NCI-H82 treated with DMSO at 0.1 percent for 48 hours (cell line): Measurements from ENCODE around the gene ARL6IP1.
A peak's percentile ranks its signal among the peaks of the same experiment; 100 is the strongest.
"Not testable (repeated sequence)": the region's sequence is repeated elsewhere in the genome, so short reads cannot be mapped to it uniquely, and the experiment has no call there.

Experiments used
- DNase-seq: peaks from one replicate; lab custom pipeline; 2025; ENCODE audit not compliant: unreplicated experiment; lab: John Stamatoyannopoulos, UW

Gene ARL6IP1

DNA sequence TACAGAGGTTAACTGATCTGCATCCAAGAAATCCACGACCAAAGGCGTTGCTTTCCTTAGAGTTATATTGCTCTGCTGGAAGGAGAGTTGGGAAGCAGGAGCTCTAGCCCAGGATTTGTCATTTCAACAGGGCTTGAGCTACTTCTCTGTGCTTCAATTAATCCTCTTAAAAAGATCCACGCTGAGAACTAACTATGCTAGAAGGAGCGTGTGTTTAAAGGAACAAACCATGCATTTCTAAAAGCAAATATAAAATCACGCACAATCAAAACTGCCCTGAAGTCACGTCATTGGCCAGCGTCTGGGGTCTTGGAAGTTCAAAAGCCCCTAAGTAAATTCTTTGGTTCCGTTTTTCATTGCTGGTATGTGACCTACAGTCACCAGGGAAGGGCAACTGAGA is 1.1 kb downstream of the ARL6IP1 start:
- peak; percentile 39 for DNase-seq

DNA sequence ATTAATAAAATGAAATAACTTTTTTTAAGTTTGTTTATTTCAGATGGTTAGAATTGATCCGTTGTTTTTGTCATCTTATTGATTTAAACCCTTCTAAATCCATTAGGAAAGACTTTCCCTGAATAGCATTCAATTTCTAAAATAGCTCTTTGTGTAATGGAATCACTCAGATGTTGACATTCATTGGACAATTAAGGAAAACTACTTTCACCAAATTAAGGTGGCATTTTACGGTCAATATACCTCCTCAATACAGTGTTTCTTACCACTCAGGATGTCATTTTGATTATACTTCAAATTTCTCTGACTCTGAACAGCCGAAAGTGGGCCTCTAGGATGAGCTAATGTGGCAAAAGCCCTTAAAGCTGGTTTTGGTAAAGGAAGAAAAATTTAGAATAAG is 1.8 kb downstream of the ARL6IP1 start:
- no peak for DNase-seq

DNA sequence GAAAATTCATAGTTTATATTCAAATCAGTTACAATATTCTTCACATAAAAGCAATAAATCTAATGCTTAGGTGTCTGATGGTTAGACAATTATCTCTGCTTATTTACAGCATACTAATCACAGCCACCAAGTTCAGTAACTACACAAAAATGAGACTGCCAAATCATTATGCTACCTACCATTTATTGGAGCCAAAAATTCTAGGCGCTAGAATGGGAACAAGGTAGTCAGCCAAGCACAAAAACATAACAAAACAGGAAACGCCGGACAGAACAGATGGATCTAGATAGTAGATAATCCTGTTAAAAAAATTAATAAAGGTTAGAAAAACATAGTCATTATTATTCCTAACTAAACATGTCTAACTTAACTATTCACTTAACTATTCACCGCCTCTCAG is 3.6 kb downstream of the ARL6IP1 start:
- DNase-seq = no peak

DNA sequence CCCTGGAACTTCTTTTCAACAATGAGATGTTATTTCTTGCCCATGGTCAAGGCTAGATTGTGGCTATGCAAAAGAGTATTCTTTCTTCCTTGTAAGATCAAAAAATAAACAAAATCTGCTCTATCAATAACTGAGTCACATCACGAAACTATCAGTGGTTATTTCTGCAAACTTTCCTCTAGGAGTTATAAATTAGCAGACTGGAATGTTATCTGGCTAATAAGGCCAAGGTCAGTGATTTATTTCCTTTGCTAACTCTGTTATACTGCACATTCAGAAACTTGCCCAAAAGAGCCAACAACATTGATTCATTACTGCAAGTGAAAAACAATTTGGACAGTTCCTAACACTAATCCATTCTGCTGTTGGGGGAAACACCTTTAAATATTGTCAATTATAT is 5.0 kb downstream of the ARL6IP1 start:
- no peak for DNase-seq

DNA sequence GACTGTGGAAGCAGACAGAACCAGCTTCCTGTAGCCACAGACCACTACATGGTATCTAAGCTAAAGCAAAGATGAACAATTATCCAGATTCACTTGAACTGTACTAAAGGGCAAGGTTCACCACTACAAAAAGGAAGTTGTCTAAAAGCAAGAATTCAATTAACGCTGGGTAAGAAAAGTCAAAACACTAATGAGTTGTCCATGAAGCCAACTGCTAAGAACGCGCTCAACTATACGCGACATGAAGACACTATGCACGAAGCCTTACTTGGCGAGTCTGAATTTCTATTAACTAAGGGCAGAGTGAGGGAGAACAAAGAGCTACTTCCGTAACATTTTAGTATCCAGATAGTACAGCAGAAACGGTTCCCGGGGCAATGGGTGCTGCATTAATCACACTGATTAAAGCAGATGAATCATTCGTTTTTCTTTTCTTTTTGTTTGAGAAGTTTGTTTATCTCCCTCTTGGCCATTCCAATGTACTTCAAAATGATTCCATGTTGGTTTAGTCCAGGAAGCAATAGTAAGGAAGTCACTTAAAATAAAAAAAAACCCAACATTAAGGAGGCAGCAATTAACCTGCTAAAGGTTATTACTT is 8.4 kb downstream of the ARL6IP1 start:
- DNase-seq = no peak

DNA sequence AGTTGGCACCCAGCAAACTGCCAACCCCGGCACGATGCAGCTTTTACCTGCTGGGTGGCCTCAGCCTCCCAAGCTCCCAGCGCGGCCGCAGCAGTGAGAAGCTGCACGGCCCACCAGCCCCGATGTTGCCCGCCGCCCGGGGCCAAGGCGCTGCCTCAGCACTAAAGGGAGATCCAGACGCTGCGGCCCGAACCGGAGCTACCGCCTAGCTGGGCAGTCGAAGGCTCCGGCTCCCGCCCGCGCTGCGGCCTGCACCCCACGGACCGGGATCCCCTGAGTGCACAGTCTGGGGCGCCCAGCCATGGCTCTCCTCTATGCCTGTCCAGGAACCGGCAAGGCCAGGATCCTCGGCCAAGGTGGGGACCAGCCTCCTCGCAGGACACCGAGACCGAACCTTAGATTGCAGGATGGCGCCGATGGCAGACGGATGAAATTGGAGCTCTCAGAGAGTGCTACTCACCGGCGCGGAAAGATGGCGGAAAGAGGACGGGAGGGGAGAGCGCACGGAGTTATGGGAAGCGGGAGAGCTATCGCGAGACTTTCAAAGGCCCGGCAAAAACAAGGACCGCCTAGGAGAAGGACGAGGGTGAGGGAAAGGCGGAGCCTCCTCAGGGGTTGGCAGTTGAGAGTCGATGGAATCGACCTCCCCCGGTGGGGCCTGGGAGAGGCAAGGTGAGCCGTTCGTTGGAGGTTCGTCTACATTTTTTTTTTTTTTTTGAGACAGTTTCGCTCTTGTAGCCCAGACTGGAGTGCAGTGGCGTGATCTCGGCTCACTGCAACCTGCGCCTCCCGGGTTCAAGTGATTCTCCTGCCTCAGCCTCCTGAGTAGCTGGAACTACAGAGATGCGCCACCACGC is 11.3 kb downstream of the ARL6IP1 start, which contains the start of gene RPS15A:
Gene RPS15A, minus strand, starts transcription at position 485 of the 857 bp plus-strand sequence. CDS start 1,221 bp downstream, outside the sequence.
- DNase-seq = peak; percentile 91

DNA sequence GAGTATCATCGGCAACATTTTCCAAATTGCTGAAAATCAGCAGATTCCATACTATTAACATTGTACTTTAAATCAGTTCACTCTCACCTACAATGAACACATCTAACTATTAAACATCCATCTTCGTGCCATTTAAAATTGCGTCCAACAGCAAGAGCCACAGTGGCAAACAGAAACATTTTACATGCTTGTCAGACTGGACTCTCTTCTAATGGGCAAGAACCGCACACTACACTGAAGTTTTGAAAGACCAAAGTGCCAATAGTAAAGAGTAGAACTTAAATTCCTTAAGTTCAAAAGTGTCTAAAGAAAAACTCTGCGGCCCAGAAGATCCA is 11.9 kb downstream of the ARL6IP1 start:
- DNase-seq = no peak

DNA sequence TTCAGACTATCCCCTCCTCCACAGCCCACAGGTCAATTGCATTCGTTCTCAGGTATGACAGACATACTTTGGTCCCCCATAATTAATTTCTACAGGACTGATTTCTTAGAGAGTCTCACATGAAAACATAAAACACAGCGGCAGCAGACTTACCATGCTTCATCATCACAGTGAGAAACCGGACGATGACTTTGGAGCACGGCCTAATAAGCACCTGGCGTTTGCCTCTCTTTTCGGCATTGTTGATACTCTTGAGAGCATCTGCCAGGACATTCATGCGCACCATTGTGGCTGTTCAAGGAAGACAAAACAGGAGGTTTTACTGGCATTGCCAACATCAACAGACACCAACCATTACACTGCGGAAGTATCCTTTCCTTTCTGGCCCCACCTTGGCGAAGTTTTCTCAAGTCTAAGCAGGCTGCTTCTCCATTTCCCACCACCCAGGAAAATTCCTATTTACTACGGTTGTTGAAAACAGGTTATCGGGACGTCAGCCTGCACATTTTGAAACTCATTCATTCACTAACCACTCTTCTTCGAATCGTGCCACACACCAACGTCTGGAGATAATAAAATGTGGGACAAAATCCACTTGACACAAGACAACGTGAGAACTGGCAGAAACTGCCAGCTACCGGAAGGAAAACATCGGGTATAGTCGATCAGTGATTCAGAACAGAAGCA is 12.4 kb downstream of the ARL6IP1 start:
- DNase-seq = no peak

DNA sequence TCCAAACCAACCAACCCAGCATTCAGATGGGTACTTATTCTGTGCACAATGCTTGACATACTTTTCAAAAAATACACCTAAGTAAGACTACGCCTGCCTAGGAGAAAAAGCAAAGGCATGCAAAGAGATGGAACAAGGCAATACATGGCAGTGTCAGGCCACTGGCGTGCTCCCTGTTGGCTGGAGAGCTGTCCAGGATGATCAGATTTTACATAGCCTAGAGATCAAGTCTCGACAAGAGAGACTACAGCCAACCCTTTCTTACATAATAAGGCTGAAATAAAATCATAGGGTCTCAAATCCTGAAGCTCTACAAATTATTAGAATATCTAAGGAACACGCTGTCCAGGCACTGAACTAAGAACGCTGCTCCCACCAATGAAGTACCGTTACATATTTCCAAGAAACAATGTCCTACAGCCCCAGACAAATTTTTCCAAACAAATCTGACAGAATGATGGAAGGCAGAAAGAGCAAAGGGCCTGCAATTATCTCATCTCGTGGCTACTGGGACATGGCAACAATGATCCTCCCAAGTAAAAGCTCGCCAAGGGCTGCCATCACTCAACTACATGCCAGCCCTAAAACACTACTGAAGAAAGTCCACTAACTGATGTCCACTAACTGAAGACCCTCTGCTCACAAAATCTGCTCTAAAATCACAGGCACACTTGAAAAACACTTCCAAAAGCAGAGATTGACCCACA is 16.3 kb downstream of the ARL6IP1 start:
- no peak for DNase-seq

DNA sequence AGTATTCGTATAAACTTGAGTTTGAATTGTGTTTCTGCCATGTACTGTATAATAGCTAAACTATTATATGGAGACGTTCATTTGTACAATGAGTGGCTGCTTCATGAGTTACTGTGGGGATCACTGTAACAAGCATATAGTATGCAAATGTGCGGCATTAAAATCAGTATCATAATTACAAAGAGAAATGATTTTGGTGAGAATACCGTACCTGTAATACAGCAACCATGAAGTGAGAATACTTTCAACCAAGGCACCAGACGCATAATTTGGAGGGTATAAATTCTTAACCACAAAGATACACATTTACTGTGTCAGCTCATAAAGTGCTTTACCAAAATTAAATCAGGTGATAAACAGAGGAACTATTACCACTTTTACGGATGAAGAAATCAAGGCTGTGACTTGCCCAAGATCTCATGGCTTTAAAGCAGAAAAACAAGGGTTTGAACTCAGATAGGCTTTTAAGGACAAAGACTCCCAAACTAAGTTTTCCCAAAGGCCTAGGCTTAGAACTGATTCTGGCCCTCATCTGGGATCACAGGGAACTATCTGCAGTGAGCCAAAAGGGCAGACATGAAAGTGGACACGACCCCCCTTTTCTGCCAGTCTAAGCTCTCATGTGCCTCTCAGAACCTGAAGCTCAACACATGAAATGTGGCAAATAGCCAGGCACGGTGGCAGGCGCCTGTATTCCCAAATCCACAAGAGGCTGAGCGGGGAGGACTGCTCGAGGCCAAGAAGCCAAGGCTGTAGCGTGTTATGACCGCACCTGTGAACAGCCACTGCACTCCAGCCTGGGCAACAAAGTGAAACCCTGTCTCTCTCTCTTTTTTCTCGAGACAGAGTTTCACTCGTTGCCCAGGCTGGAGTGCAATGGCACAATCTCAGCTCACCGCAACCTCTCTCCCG is 17.7 kb downstream of the ARL6IP1 start:
- DNase-seq = no peak

DNA sequence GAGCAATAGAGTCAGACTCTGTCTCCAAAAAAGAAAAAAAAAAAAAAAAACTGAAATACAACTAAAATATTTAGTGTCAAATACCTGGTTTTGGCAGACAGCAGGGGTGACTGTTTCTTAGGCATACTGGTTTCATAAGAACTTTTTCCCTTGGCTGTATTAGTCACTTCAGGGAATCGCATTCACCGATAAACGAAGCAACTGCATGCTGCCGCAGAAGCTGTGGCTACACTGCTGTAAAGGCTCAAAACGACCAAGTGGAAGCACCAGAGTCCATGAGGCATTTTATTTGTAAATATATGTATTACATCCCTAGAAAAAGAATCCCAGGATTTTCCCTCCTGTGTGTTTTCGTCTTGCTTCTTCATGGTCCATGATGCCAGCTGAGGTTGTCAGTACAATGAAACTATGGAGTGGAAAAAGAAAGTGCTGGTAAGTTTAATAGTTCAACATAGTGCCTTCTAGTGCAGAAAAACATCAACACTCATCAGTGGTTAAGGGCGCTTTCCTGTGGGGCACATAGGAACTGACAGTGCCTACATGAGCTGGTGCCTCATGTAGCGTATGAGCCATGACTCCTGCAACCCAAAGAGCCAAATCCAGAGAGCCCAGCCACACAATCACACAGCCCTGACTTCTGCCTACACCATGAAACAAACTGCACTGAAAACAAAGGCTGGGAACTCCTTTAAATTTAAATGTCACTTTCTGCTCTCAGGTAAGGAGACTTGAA is 18.5 kb downstream of the ARL6IP1 start:
- no peak for DNase-seq

DNA sequence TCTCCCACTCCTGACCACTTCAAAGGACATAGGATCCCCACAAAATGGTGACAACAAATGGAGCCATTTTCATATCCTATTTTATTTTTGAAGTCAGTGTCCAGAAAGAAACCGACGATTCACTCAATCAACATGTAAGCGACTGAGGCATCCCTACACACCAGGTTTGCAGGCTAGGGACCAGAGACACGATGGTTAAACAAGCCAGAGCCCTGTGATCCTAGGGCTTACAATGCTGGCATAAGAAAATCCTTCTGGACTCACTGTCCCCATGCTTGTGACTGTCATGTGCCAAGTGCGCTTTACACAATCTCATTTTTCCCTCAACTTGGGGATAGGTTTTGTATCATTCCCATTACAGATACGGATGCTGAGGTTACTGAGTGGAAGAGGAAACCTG is 20.1 kb downstream of the ARL6IP1 start:
- not testable (repeated sequence) for DNase-seq

DNA sequence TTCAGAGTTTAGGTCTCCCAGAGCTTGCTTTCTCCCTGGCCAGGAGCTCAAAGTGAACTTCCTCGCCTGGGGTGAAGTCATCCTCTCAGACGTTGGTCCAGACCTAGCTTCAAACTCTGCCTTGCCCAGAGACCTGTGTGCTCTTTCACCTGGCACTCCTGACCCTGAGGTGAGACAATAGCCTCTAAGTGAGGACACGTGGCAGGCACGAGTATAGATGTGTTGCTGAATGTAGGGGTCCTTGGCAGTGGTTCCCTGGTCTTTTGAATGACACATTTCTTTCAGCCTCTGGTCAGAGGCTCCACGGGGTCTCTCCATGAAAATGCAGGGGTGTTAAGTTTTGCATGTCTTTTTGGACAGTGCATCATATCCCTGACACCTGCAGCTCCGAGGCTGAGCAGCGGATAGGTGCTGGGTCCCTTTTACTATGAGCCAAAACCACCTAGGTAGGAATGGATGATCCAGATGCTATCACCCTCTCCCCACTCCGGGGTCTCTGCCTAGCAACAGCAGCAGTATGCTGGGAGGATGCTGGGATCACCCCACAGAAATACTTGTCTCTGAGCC is 20.8 kb downstream of the ARL6IP1 start:
- DNase-seq = not testable (repeated sequence)

DNA sequence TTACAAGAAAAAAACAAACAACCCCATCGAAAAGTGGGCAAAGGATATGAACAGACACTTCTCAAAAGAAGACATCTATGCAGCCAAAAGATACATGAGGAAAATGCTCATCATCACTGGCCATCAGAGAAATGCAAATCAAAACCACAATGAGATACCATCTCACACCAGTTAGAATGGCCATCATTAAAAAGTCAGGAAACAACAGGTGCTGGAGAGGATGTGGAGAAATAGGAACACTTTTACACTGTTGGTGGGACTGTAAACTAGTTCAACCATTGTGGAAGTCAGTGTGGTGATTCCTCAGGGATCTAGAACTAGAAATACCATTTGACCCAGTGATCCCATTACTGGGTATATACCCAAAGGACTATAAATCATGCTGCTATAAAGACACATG is 23.7 kb downstream of the ARL6IP1 start:
- DNase-seq = not testable (repeated sequence)

DNA sequence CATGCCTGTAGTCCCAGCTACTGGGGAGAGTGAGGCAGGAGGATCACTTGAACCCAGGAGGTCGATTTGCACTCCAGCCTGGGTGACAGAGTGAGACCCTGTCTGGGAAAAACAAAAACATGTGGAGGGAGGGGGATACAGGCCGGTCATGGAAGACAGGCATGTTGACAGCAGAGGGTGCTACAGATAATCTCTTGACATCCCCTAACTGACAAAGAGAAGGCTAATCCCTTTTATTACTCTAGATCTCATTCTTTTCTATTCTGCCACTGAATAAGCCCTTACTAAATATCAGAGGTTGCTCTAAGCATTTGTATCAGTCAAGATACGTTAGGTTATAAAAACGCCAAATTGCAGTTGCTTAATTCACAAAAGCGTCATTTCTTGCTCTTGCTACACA is 25.0 kb downstream of the ARL6IP1 start:
- peak; percentile 63 for DNase-seq

DNA sequence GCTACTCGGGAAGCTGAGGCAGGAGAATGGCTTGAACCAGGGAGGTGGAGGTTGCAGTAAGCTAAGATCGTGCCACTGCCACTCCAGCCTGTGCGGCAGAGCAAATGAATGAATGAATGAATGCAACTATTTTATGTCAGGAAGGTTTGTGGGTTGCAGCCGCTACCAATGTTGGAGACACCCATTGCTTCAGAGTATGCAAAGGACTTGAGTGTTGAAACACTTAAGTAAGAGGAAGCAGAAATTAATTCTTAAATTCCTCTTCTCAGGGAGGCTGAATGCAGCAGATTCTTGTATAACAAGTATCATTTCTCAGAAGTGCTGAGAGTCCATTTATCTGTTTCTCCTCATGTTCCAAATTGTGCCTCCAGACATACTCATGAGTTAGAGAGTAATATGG is 26.7 kb downstream of the ARL6IP1 start:
- not testable (repeated sequence) for DNase-seq

DNA sequence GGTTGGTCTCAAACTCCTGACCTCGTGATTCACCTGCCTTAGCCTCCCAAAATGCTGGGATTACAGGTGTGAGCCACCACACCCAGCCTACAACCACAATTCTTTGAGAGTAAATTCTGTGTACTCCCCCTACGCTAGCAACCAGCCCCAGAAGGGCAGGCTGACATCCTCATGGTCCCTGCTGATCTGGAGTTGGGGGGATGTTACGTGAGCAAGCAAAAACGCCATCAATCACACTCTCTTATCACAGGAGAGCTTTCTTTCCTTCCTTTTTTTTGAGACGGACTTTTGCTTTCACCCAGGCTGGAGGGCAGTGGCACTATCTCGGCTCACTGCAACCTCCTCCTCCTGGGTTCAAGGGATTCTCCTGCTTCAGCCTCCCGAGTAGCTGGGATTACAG is 29.2 kb downstream of the ARL6IP1 start:
- not testable (repeated sequence) for DNase-seq

DNA sequence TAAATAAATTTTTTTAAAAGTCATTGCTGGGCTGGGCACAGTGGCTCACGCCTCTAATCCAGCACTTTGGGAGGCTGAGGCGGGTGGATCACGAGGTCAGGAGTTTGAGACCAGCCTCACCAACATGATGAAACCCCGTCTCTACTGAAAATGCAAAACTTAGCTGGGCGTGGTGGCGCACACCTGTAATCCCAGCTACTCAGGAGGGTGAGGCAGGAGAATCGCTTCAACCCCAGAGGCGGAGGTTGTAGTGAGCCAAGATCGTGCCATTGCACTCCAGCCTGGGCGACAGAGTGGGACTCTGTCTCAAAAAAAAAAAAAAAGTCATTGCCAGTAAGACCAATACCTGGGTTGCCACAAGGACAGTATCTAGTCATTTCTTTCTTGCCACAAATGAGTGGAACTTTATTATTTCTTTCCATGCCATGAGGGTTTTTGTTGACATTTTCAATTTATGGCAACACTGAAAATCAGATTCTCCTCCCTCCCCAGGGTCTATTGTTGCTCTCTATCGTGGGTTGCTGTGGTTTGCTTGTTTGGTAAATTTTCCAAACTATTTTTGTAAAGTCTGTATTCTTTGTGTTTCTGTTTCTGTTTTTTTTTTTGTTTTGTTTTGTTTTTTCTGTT is 30.9 kb downstream of the ARL6IP1 start:
- not testable (repeated sequence) for DNase-seq

DNA sequence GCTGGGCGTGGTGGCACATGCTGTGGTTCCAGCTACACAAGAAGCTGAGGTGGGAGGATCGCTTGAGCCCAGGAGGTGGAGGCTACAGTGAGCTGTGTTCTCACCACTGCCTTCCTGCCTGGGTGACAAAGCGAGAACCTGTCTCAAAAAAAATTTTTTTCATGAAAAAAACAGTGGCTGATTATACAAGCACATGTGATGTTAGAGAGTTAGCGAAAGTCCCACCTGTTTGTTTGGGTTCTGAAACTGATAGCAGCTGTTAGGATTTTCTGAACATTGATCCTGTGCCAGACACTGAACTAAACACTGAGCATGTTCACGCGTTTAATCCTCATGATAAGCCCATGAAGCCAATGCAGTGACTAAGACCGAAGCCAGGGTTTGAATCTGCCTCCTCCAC is 34.1 kb downstream of the ARL6IP1 start:
- not testable (repeated sequence) for DNase-seq
